ENCODE results near the gene CACFD1. TPM values are rescaled to one million over a fixed set of nuclear protein-coding genes. Genes with fewer than 3 reads are reported as not detected.

CACFD1 gene
- total RNA-seq, 1 experiment from 2014 or later, result 22.5 TPM

DNA sequence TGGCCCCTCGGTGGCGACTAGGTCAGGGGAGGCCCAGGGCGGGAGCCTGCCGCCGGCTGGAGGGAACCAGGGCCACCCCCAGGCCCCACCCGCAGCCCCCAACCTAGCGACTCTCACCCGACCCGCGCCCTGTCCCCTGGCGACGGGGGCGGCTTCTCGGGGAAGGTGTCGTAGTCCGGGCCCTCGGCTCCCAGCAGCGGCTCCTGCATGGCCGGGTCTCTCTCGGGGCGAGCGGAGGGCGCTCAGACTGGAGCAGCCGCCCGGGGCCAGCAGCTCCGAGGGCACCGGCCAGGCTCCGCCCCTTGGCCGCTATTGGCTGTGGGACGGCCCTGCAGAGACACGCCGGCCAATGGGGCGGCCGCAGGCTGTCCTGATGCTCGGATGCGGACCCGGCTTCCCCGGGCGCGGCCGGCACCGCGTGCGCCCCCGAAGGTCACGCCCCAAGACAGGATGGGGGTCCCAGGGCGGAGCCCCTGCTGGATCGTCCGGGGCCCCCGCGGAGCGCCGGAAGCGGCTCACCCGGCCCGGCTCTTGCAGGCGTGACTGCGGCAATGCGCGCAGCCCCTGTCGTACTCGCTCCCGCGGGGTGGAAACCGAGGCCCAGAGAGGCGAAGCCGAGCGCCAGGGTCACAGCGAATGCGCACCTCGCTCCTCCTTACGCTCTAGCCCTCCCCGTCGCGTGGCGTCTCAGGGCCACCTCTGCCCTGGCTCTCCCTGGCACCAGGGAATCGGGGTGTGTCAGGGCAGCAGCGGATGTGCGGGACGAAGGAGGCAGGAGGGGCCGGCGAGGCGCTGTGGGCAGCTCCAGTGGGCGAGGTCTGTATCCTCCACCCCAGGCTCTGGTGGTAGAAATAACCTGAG is 19.3 kb downstream of the CACFD1 start, which contains the start of gene SLC2A6 (continued):
- TF ChIP-seq, protein P1, sequence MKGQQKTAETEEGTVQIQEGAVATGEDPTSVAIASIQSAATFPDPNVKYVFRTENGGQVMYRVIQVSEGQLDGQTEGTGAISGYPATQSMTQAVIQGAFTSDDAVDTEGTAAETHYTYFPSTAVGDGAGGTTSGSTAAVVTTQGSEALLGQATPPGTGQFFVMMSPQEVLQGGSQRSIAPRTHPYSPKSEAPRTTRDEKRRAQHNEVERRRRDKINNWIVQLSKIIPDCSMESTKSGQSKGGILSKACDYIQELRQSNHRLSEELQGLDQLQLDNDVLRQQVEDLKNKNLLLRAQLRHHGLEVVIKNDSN (CRISPR knock-in tag; IDR thresholded peaks at IDR 0.05), result peak; percentile 63
- TF ChIP-seq TEAD1 (CRISPR knock-in tag; IDR thresholded peaks at IDR 0.05) (peak; percentile 90), TP53 (CRISPR knock-in tag; IDR thresholded peaks at IDR 0.05) (peak; percentile 31; the same call in 1 of the 2 replicates), FOXP1 (CRISPR knock-in tag; IDR thresholded peaks at IDR 0.05; ENCODE audit: borderline replicate concordance) (peak; percentile 59; the same call in 1 of the 2 replicates), CREM (CRISPR knock-in tag; IDR thresholded peaks at IDR 0.05) (no peak), PRRX2 (CRISPR knock-in tag; IDR thresholded peaks at IDR 0.05) (no peak), SP1 (CRISPR knock-in tag; conservative IDR thresholded peaks at IDR 0.05) (peak; percentile 59), ZNF423 (CRISPR knock-in tag; IDR thresholded peaks at IDR 0.05) (peak; percentile 51; the same call in 1 of the 2 replicates), ZNF396 (CRISPR knock-in tag; IDR thresholded peaks at IDR 0.05; ENCODE audit: borderline replicate concordance) (no peak), SMAD4 (CRISPR knock-in tag; IDR thresholded peaks at IDR 0.05) (no peak), FOXK1 (CRISPR knock-in tag; IDR thresholded peaks at IDR 0.05) (no peak)
- TF ChIP-seq, protein P2, sequence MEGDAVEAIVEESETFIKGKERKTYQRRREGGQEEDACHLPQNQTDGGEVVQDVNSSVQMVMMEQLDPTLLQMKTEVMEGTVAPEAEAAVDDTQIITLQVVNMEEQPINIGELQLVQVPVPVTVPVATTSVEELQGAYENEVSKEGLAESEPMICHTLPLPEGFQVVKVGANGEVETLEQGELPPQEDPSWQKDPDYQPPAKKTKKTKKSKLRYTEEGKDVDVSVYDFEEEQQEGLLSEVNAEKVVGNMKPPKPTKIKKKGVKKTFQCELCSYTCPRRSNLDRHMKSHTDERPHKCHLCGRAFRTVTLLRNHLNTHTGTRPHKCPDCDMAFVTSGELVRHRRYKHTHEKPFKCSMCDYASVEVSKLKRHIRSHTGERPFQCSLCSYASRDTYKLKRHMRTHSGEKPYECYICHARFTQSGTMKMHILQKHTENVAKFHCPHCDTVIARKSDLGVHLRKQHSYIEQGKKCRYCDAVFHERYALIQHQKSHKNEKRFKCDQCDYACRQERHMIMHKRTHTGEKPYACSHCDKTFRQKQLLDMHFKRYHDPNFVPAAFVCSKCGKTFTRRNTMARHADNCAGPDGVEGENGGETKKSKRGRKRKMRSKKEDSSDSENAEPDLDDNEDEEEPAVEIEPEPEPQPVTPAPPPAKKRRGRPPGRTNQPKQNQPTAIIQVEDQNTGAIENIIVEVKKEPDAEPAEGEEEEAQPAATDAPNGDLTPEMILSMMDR (IDR thresholded peaks at IDR 0.05), result no peak
- TF ChIP-seq, protein P3, sequence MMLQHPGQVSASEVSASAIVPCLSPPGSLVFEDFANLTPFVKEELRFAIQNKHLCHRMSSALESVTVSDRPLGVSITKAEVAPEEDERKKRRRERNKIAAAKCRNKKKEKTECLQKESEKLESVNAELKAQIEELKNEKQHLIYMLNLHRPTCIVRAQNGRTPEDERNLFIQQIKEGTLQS (CRISPR knock-in tag; conservative IDR thresholded peaks at IDR 0.05), result no peak
- TF ChIP-seq, protein P4, sequence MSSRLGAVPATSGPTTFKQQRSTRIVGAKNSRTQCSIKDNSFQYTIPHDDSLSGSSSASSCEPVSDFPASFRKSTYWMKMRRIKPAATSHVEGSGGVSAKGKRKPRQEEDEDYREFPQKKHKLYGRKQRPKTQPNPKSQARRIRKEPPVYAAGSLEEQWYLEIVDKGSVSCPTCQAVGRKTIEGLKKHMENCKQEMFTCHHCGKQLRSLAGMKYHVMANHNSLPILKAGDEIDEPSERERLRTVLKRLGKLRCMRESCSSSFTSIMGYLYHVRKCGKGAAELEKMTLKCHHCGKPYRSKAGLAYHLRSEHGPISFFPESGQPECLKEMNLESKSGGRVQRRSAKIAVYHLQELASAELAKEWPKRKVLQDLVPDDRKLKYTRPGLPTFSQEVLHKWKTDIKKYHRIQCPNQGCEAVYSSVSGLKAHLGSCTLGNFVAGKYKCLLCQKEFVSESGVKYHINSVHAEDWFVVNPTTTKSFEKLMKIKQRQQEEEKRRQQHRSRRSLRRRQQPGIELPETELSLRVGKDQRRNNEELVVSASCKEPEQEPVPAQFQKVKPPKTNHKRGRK (CRISPR knock-in tag; IDR thresholded peaks at IDR 0.05; ENCODE audit: borderline replicate concordance), result no peak
- TF ChIP-seq, protein P5, sequence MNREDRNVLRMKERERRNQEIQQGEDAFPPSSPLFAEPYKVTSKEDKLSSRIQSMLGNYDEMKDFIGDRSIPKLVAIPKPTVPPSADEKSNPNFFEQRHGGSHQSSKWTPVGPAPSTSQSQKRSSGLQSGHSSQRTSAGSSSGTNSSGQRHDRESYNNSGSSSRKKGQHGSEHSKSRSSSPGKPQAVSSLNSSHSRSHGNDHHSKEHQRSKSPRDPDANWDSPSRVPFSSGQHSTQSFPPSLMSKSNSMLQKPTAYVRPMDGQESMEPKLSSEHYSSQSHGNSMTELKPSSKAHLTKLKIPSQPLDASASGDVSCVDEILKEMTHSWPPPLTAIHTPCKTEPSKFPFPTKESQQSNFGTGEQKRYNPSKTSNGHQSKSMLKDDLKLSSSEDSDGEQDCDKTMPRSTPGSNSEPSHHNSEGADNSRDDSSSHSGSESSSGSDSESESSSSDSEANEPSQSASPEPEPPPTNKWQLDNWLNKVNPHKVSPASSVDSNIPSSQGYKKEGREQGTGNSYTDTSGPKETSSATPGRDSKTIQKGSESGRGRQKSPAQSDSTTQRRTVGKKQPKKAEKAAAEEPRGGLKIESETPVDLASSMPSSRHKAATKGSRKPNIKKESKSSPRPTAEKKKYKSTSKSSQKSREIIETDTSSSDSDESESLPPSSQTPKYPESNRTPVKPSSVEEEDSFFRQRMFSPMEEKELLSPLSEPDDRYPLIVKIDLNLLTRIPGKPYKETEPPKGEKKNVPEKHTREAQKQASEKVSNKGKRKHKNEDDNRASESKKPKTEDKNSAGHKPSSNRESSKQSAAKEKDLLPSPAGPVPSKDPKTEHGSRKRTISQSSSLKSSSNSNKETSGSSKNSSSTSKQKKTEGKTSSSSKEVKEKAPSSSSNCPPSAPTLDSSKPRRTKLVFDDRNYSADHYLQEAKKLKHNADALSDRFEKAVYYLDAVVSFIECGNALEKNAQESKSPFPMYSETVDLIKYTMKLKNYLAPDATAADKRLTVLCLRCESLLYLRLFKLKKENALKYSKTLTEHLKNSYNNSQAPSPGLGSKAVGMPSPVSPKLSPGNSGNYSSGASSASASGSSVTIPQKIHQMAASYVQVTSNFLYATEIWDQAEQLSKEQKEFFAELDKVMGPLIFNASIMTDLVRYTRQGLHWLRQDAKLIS (CRISPR knock-in tag; IDR thresholded peaks at IDR 0.05; ENCODE audit: borderline replicate concordance), result no peak

DNA sequence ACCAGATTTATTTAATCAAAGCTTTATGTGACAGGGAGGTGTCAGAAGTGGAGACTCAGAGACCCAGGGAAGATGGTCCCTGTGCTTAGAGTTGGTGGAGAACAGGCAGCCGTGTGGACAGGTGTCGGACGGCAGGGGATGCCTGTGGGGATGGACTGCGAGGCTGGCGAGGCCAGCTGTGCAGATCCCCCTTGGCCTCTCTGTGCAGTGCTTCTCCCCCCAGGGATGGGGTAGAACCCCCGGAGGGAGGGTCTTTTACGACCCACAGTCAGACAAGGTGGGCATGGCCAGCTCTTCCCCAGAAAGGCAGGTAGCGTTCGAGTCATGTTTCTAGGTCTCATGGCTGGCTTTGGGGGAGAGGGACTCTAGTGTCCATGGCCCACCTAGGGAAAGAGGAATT is 23.8 kb downstream of the CACFD1 start:
- no peak for DNase-seq (ENCODE audit: low spot score)
- H3K4me1 Mint-ChIP-seq, result peaks cover 7% of the 10 kb centered on the region
- H3K4me3 Mint-ChIP-seq, result no peak overlapping the region
- no peak for ATAC-seq
- CTCF ChIA-PET, result interaction anchor here (1.2 to 2.4 kb wide), 2 partner anchors 142 to 297 kb away, joined by 3 to 7 read pairs; no protein-coding TSS in a partner anchor
- no peaks in the 10 kb centered on the region for H3K36me3 Mint-ChIP-seq
- no peak for TF ChIP-seq CBFB (CRISPR knock-in tag; IDR thresholded peaks at IDR 0.05; ENCODE audit: low read depth)
- TF ChIP-seq GRHL2 (CRISPR knock-in tag; IDR thresholded peaks at IDR 0.05; ENCODE audit: insufficient replicate concordance, severe bottlenecking), result no peak
- no peak for TF ChIP-seq MYBL2 (CRISPR knock-in tag; IDR thresholded peaks at IDR 0.05)
- TF ChIP-seq, protein P6, sequence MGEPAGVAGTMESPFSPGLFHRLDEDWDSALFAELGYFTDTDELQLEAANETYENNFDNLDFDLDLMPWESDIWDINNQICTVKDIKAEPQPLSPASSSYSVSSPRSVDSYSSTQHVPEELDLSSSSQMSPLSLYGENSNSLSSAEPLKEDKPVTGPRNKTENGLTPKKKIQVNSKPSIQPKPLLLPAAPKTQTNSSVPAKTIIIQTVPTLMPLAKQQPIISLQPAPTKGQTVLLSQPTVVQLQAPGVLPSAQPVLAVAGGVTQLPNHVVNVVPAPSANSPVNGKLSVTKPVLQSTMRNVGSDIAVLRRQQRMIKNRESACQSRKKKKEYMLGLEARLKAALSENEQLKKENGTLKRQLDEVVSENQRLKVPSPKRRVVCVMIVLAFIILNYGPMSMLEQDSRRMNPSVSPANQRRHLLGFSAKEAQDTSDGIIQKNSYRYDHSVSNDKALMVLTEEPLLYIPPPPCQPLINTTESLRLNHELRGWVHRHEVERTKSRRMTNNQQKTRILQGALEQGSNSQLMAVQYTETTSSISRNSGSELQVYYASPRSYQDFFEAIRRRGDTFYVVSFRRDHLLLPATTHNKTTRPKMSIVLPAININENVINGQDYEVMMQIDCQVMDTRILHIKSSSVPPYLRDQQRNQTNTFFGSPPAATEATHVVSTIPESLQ (CRISPR knock-in tag; IDR thresholded peaks at IDR 0.05), result no peak
- TF ChIP-seq TP53 (CRISPR knock-in tag; IDR thresholded peaks at IDR 0.05), result no peak
- no peak for TF ChIP-seq FOXK1 (CRISPR knock-in tag; IDR thresholded peaks at IDR 0.05)
- TF ChIP-seq MXD4 (CRISPR knock-in tag; IDR thresholded peaks at IDR 0.05; ENCODE audit: borderline replicate concordance), result no peak
- TF ChIP-seq, protein P3 (CRISPR knock-in tag; conservative IDR thresholded peaks at IDR 0.05), result no peak
- TF ChIP-seq, protein P7, sequence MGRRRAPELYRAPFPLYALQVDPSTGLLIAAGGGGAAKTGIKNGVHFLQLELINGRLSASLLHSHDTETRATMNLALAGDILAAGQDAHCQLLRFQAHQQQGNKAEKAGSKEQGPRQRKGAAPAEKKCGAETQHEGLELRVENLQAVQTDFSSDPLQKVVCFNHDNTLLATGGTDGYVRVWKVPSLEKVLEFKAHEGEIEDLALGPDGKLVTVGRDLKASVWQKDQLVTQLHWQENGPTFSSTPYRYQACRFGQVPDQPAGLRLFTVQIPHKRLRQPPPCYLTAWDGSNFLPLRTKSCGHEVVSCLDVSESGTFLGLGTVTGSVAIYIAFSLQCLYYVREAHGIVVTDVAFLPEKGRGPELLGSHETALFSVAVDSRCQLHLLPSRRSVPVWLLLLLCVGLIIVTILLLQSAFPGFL (CRISPR knock-in tag; IDR thresholded peaks at IDR 0.05; ENCODE audit: borderline replicate concordance), result no peak
- POLR2A ChIA-PET, result no interaction called here
- peaks cover 7% of the 10 kb centered on the region for H3K27me3 Mint-ChIP-seq (ENCODE audit: low read depth)
- H3K27ac Mint-ChIP-seq, result no peak overlapping the region
- H3K9me3 Mint-ChIP-seq, result no peaks in the 10 kb centered on the region

Data from WTC11 (cell line).